Measurements from ENCODE around the gene CPD.

The CPD gene

GRCh38 chr17:30493780-30494179 lies 115.1 kb downstream of the CPD start:
- no peaks in the 10 kb centered on the region for H3K27me3 Mint-ChIP-seq
- H3K4me1 Mint-ChIP-seq (ENCODE audit: low read depth): no peaks in the 10 kb centered on the region
- H3K9me3 Mint-ChIP-seq: no peaks in the 10 kb centered on the region
- H3K27ac Mint-ChIP-seq: no peak overlapping the region
- intact Hi-C loops (cut with micrococcal nuclease): no loop called here
- no peak overlapping the region for H3K4me3 Mint-ChIP-seq
- peaks cover 96% of the 10 kb centered on the region for H3K36me3 Mint-ChIP-seq (ENCODE audit: low read depth)

- Mint-ChIP-seq H3K27me3 (no peaks in the 10 kb centered on the region), H3K4me1 (ENCODE audit: low read depth) (peaks cover 7% of the 10 kb centered on the region), H3K36me3 (ENCODE audit: low read depth) (peaks cover 96% of the 10 kb centered on the region), H3K4me3 (no peak overlapping the region), H3K27ac (no peak overlapping the region), H3K9me3 (no peaks in the 10 kb centered on the region)
- intact Hi-C loops (cut with micrococcal nuclease): no loop called here
Measured at GRCh38 chr17:30495586-30495985, 116.9 kb downstream of the CPD start.

GRCh38 chr17:30503558-30503957 lies 124.8 kb downstream of the CPD start:
- H3K9me3 Mint-ChIP-seq: no peaks in the 10 kb centered on the region
- peaks cover 85% of the 10 kb centered on the region for H3K36me3 Mint-ChIP-seq (ENCODE audit: low read depth)
- no peak overlapping the region for H3K27ac Mint-ChIP-seq
- H3K27me3 Mint-ChIP-seq: no peaks in the 10 kb centered on the region
- H3K4me3 Mint-ChIP-seq: no peak overlapping the region
- H3K4me1 Mint-ChIP-seq (ENCODE audit: low read depth): peaks cover 7% of the 10 kb centered on the region
- intact Hi-C loops (cut with micrococcal nuclease): no loop called here

GRCh38 chr17:30505868-30506417 lies 127.2 kb downstream of the CPD start:
- no peak overlapping the region for H3K4me3 Mint-ChIP-seq
- no peaks in the 10 kb centered on the region for H3K9me3 Mint-ChIP-seq
- peaks cover 62% of the 10 kb centered on the region for H3K36me3 Mint-ChIP-seq (ENCODE audit: low read depth)
- no peaks in the 10 kb centered on the region for H3K27me3 Mint-ChIP-seq
- no peaks in the 10 kb centered on the region for H3K4me1 Mint-ChIP-seq (ENCODE audit: low read depth)
- no peak overlapping the region for H3K27ac Mint-ChIP-seq
- intact Hi-C loops (cut with micrococcal nuclease): no loop called here

GRCh38 chr17:30506481-30506880 lies 127.8 kb downstream of the CPD start:
- Mint-ChIP-seq H3K27ac (no peak overlapping the region), H3K36me3 (ENCODE audit: low read depth) (peaks cover 58% of the 10 kb centered on the region), H3K27me3 (no peaks in the 10 kb centered on the region), H3K9me3 (no peaks in the 10 kb centered on the region), H3K4me3 (no peak overlapping the region), H3K4me1 (ENCODE audit: low read depth) (no peaks in the 10 kb centered on the region)
- intact Hi-C loops (cut with micrococcal nuclease): no loop called here

GRCh38 chr17:30513346-30513745 lies 134.6 kb downstream of the CPD start:
- intact Hi-C loops (cut with micrococcal nuclease): no loop called here
- Mint-ChIP-seq H3K4me3 (no peak overlapping the region), H3K36me3 (ENCODE audit: low read depth) (peaks cover 63% of the 10 kb centered on the region), H3K27me3 (no peaks in the 10 kb centered on the region), H3K4me1 (ENCODE audit: low read depth) (no peaks in the 10 kb centered on the region), H3K9me3 (no peaks in the 10 kb centered on the region), H3K27ac (no peak overlapping the region)

GRCh38 chr17:30514895-30515596 lies 136.3 kb downstream of the CPD start:
- H3K27me3 Mint-ChIP-seq: no peaks in the 10 kb centered on the region
- intact Hi-C loops (cut with micrococcal nuclease): no loop called here
- peaks cover 78% of the 10 kb centered on the region for H3K36me3 Mint-ChIP-seq (ENCODE audit: low read depth)
- no peaks in the 10 kb centered on the region for H3K4me1 Mint-ChIP-seq (ENCODE audit: low read depth)
- no peak overlapping the region for H3K27ac Mint-ChIP-seq
- H3K9me3 Mint-ChIP-seq: no peaks in the 10 kb centered on the region
- no peak overlapping the region for H3K4me3 Mint-ChIP-seq

- peaks cover 93% of the 10 kb centered on the region for H3K36me3 Mint-ChIP-seq (ENCODE audit: low read depth)
- intact Hi-C loops (cut with micrococcal nuclease): no loop called here
- H3K9me3 Mint-ChIP-seq: no peaks in the 10 kb centered on the region
Measured at GRCh38 chr17:30517786-30518185, 139.1 kb downstream of the CPD start.

GRCh38 chr17:30519166-30519565 lies 140.4 kb downstream of the CPD start:
- no peaks in the 10 kb centered on the region for H3K27me3 Mint-ChIP-seq
- no peak overlapping the region for H3K4me3 Mint-ChIP-seq
- no peaks in the 10 kb centered on the region for H3K4me1 Mint-ChIP-seq (ENCODE audit: low read depth)
- H3K36me3 Mint-ChIP-seq (ENCODE audit: low read depth): peaks cover 98% of the 10 kb centered on the region
- intact Hi-C loops (cut with micrococcal nuclease): no loop called here
- H3K27ac Mint-ChIP-seq: no peak overlapping the region
- H3K9me3 Mint-ChIP-seq: no peaks in the 10 kb centered on the region

More at GRCh38 chr17:30517786-30518185, 139.1 kb downstream of the CPD start:
- Mint-ChIP-seq H3K4me3 (no peak overlapping the region), H3K27me3 (no peaks in the 10 kb centered on the region), H3K27ac (no peak overlapping the region), H3K4me1 (ENCODE audit: low read depth) (no peaks in the 10 kb centered on the region)

Measured in dendritic cell treated with granulocyte-macrophage colony-stimulating factor and Interleukin-4, amounts not matched to agents 40 ng/mL and 50 ng/mL, for 4 days (primary cell).